Stimulated activated CD4-positive, alpha-beta T cell treated with anti-CD3 and anti-CD28 coated beads, Interleukin-12 subunit alpha, Interleukin-12 subunit beta, amount 100 ng/mL, for 4 hours (primary cell): ENCODE results near the gene OVOL1.

Experiments used
- DNase-seq: peaks from one replicate; pipeline ENCODE4 v3.0.0-alpha.2; 2020

Gene OVOL1

GRCh38 chr11:65778431-65778900, 8.4 kb upstream of the OVOL1 start:
- no peak for DNase-seq

GRCh38 chr11:65778901-65779668, 7.8 kb upstream of the OVOL1 start:
- no peak for DNase-seq

GRCh38 chr11:65779669-65779918, 7.3 kb upstream of the OVOL1 start:
- no peak for DNase-seq

- peak; percentile 75 for DNase-seq
Observed at GRCh38 chr11:65779919-65780769, 6.7 kb upstream of the OVOL1 start.

DNA sequence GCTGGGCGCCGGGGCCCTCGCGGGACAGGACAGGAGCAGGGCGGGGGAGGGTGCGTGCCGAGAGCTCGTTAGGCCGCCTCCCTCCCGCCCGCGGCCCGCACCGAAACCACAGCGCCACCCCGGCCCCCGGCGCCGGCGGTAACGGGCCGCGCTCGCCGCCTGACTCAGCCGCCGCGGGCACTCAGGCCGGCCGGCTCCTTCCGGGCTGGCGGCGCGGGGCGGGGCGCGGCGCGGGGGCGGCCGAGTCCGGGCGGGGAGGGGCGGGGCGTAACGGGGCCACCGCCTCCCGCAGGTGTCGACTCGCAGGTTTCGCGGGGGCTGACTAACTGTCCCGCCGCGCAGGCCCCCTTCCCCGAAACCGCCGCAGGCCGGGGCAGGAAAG, 6.1 kb upstream of the OVOL1 start, which contains the start of gene AP5B1:
Gene AP5B1 (minus strand): TSS at position 207 of the 382 bp plus-strand sequence. CDS start 385 bp downstream, outside the sequence.
- DNase-seq, result peak; percentile 77

- DNase-seq, result no peak
Observed at GRCh38 chr11:65781152-65781961, 5.5 kb upstream of the OVOL1 start.

- DNase-seq, result no peak
Observed at GRCh38 chr11:65781962-65782815, 4.7 kb upstream of the OVOL1 start.

GRCh38 chr11:65782816-65783228, 4.0 kb upstream of the OVOL1 start:
- no peak for DNase-seq

DNA sequence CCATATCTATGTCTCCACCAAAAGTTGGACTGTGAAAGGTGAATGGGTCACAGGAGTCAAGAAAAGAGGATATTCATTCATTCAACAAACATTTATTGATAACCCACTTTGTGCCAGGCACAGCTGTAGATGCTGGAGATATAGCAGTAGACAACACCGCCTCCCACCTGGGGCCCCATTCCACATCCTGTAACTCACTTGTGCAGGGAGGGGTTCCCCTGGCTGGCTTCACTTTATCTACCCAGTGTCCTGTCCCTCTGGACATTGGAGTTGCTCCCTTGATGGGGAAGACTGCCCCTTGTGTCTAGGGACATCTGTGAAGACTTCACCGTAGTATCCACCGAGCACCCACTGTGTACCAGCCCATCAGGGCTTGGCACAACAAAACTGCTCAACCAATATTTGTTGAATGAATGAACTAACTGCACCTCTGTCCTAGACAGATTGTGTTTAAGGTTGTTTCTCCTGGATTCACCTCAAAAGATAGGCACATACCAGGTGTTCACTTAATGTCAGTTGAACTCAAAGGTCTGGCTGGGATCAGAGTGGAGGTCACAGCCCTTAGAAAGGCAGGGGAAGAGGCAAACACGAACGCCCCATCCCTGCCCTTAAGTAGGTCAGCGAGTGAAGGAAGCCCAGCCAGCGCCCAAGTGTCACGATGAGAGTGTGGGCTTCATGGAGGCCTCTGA, 1.4 kb upstream of the OVOL1 start:
- no peak for DNase-seq

GRCh38 chr11:65786008-65786785, 666 bp upstream of the OVOL1 start:
- DNase-seq, result peak; percentile 17

- no peak for DNase-seq
Observed at GRCh38 chr11:65787649-65788622, 1.1 kb downstream of the OVOL1 start.

GRCh38 chr11:65788821-65789220, 2.0 kb downstream of the OVOL1 start:
- no peak for DNase-seq

GRCh38 chr11:65789230-65790103, 2.6 kb downstream of the OVOL1 start:
- no peak for DNase-seq

- no peak for DNase-seq
Observed at GRCh38 chr11:65790104-65790901, 3.4 kb downstream of the OVOL1 start.

- DNase-seq, result no peak
Observed at GRCh38 chr11:65790902-65791650, 4.2 kb downstream of the OVOL1 start.

- DNase-seq, result peak; percentile 29
Observed at GRCh38 chr11:65791719-65792213, 4.9 kb downstream of the OVOL1 start.

- DNase-seq, result no peak
Observed at GRCh38 chr11:65792456-65792855, 5.6 kb downstream of the OVOL1 start.
